ENCODE measurements around the gene GFOD1.

- no peak for TF ChIP-seq JUND (IDR thresholded peaks at IDR 0.05)
- TF ChIP-seq YY1 (IDR thresholded peaks at IDR 0.05) = no peak
- no peak for TF ChIP-seq SP1 (IDR thresholded peaks at IDR 0.05)
- TF ChIP-seq RAD21 (IDR thresholded peaks at IDR 0.05) = no peak
- no peak for TF ChIP-seq CTCF (IDR thresholded peaks at IDR 0.05; ENCODE audit: low read depth, low read length, missing input control)
- no peak for TF ChIP-seq GABPA (IDR thresholded peaks at IDR 0.05 in 1 of 2, conservative IDR thresholded peaks at IDR 0.05 in 1 of 2)
- TF ChIP-seq REST (IDR thresholded peaks at IDR 0.05) = no peak
These were observed 131.2 kb downstream of the GFOD1 start for GRCh38 chr6:13355999-13356785.
